HCT116 (cell line): Measurements from ENCODE around the gene USP31.

Experiments used
- ATF3 ChIP-seq: IDR thresholded peaks from 2 replicates; pipeline ENCODE4 v1.6.1; 2012
- CBX3 ChIP-seq: IDR thresholded peaks from 2 replicates; pipeline ENCODE4 v1.6.1; 2012; ENCODE audit warnings: low read depth
- CEBPB ChIP-seq: IDR thresholded peaks from 2 replicates; pipeline ENCODE4 v1.6.1; 2012; ENCODE audit warnings: low read depth
- CTCF ChIP-seq, 3 experiments: fragments of 200-600 bp in 1 of 3; sonication (generic) in 1 of 3; IDR thresholded peaks in 2 of 3; conservative IDR thresholded peaks in 1 of 3; 2 replicates each; pipeline ENCODE4 v1.5.1; 2012 to 2017; ENCODE audit warnings: low read depth in 2 of 3, low read length in 2 of 3, antibody characterized with exemption in 1 of 3, borderline replicate concordance in 1 of 3, control low read depth in 1 of 3, mild to moderate bottlenecking in 1 of 3, mixed read lengths in 1 of 3, mixed run types in 1 of 3, moderate library complexity in 1 of 3; ENCODE audit not compliant: insufficient read depth in 1 of 3
- ELF1 ChIP-seq: IDR thresholded peaks from 2 replicates; pipeline ENCODE4 v1.6.1; 2012; ENCODE audit warnings: low read depth, borderline replicate concordance
- EZH2 ChIP-seq: fragments of 200-600 bp; sonication (generic); IDR thresholded peaks from 2 replicates; pipeline ENCODE4 v1.6.1; 2017; ENCODE audit warnings: antibody characterized with exemption, mixed run types
- EZH2phosphoT487 ChIP-seq: fragments of 200-600 bp; IDR thresholded peaks from 2 replicates; pipeline ENCODE4 v1.6.1; 2018; ENCODE audit warnings: antibody characterized with exemption, borderline replicate concordance
- POLR2A ChIP-seq: IDR thresholded peaks from 2 replicates; pipeline ENCODE4 v1.7.0; 2011; ENCODE audit warnings: borderline replicate concordance; ENCODE audit not compliant: insufficient read depth, insufficient read length; ENCODE audit errors: extremely low read depth
- POLR2AphosphoS5 ChIP-seq: IDR thresholded peaks from 2 replicates; pipeline ENCODE4 v1.6.1; 2011; ENCODE audit warnings: mild to moderate bottlenecking, low read depth, low read length, moderate library complexity
- REST ChIP-seq: IDR thresholded peaks from 2 replicates; pipeline ENCODE4 v1.6.1; 2012; ENCODE audit warnings: low read depth

- TF ChIP-seq EZH2phosphoT487, result no peak
- TF ChIP-seq REST, result peak; percentile 69
- TF ChIP-seq CTCF (IDR thresholded peaks at IDR 0.05 in 2 of 3, conservative IDR thresholded peaks at IDR 0.05 in 1 of 3; ENCODE audit: borderline replicate concordance in 1 of 3, insufficient read depth in 1 of 3, low read depth in 2 of 3, low read length in 2 of 3), result no peak
- no peak for TF ChIP-seq CEBPB
- TF ChIP-seq POLR2AphosphoS5, result no peak
- no peak for TF ChIP-seq POLR2A
- TF ChIP-seq EZH2, result no peak
- no peak for TF ChIP-seq ELF1
- TF ChIP-seq ATF3, result no peak
- TF ChIP-seq CBX3, result no peak
Observed at GRCh38 chr16:23174622-23175021, 25.4 kb upstream of the USP31 start.
